K562 (cell line): ENCODE measurements around the gene SORCS2. TPM values are rescaled to one million over a fixed set of nuclear protein-coding genes. Genes with fewer than 3 reads are reported as not detected.

ENCODE experiments used
- ATAC-seq: fragments of 200-7000 bp; cut with Tn5 transposase; 3 replicates; pipeline ENCODE4 v1.9.1; 2020; ENCODE audit warnings: moderate library complexity
- BruUV-seq: library from RNA; stranded (reverse); fragments of 400-500 nt; replicated peaks from 2 replicates; lab custom pipeline; 2021; lab: Mats Ljungman, UMichigan
- CTCF ChIA-PET: fragments of 300-600 bp; formaldehyde crosslinking; extraction: SDS; loops from one replicate; lab custom pipeline; 2021; ENCODE audit warnings: low intra/inter-chr PET ratio; lab: Yijun Ruan, JAX
- POLR2A ChIA-PET: fragments of 300-600, 350-650 bp; sonication (Branson Sonifier 250); formaldehyde crosslinking; extraction: SDS; loops from one replicate; lab custom pipeline; 2021; ENCODE audit warnings: antibody characterized with exemption, inconsistent platforms; lab: Yijun Ruan, JAX
- DNase-seq, 4 experiments: peaks; one replicate each; pipeline versions ENCODE4 v3.0.0 to v3.0.0-alpha.2; 2011 to 2018; ENCODE audit warnings: low spot score in 3 of 4, mixed read lengths in 3 of 4; ENCODE audit errors: extremely low read depth in 1 of 4
- FAIRE-seq: peaks from 2 replicates; lab custom pipeline; 2011; peaks lifted over from hg19 to GRCh38; lab: Jason Lieb, UNC
- H2AFZ ChIP-seq: 2 replicates; pipeline ENCODE4 v1.6.0; 2011; ENCODE audit warnings: low read depth, low read length, control low read depth, inconsistent platforms
- H3K27ac ChIP-seq: fragments of 200-600 bp; 3 replicates; pipeline ENCODE4 v1.8.0; 2011; ENCODE audit warnings: low read depth, mild to moderate bottlenecking, control low read depth, inconsistent platforms, low read length, moderate library complexity, mixed read lengths; ENCODE audit errors: extremely low read depth
- H3K27me3 ChIP-seq, 2 experiments: fragments of 300-600 bp in 1 of 2; 2 replicates in 1 of 2; 3 replicates in 1 of 2; pipeline versions ENCODE4 v1.6.0 to v1.8.0; 2011; ENCODE audit warnings: inconsistent platforms in 2 of 2, low read length in 2 of 2, mild to moderate bottlenecking in 1 of 2, mixed read lengths in 1 of 2, moderate library complexity in 1 of 2; ENCODE audit not compliant: control insufficient read depth in 2 of 2, insufficient read depth in 2 of 2
- H3K36me3 ChIP-seq: fragments of 300-600 bp; 3 replicates; pipeline ENCODE4 v1.8.0; 2011; ENCODE audit warnings: mild to moderate bottlenecking, low read length, inconsistent platforms; ENCODE audit not compliant: control insufficient read depth, insufficient read depth
- H3K4me1 ChIP-seq, 2 experiments: fragments of 200-600 bp in 1 of 2; replicated peaks in 1 of 2; 2 replicates in 1 of 2; 3 replicates in 1 of 2; pipeline versions ENCODE4 v1.5.1 to v1.8.0; 2011; ENCODE audit warnings: inconsistent platforms in 2 of 2, low read length in 2 of 2, mild to moderate bottlenecking in 1 of 2, mixed read lengths in 1 of 2, moderate library complexity in 1 of 2; ENCODE audit not compliant: control insufficient read depth in 2 of 2, insufficient read depth in 2 of 2
- H3K4me2 ChIP-seq: 2 replicates; pipeline ENCODE4 v1.6.1; 2011; ENCODE audit warnings: low read length, control low read depth, inconsistent platforms, mixed read lengths; ENCODE audit not compliant: insufficient read depth
- H3K4me3 ChIP-seq: fragments of 200-600 bp; sonication (generic), shearing (Covaris generic); 2 replicates; pipeline ENCODE4 v1.5.1; 2016; ENCODE audit warnings: control low read depth, inconsistent platforms
- H3K79me2 ChIP-seq: fragments of 200-600 bp; 3 replicates; pipeline ENCODE4 v1.8.0; 2011; ENCODE audit warnings: low read length, inconsistent platforms; ENCODE audit not compliant: control insufficient read depth, insufficient read depth
- H3K9ac ChIP-seq, 2 experiments: 2 replicates each; pipeline versions ENCODE4 v1.6.0 to v1.6.1; 2011; ENCODE audit warnings: low read depth in 2 of 2, low read length in 2 of 2, control low read depth in 1 of 2, inconsistent platforms in 1 of 2, mild to moderate bottlenecking in 1 of 2, mixed read lengths in 1 of 2; ENCODE audit not compliant: insufficient read depth in 1 of 2
- H3K9me1 ChIP-seq: one replicate; pipeline ENCODE4 v1.6.0; 2011; ENCODE audit warnings: inconsistent platforms, mild to moderate bottlenecking, low read length, moderate library complexity; ENCODE audit not compliant: control insufficient read depth, insufficient read depth
- H3K9me3 ChIP-seq: replicated peaks from 2 replicates; pipeline ENCODE4 v1.5.1; 2011; ENCODE audit warnings: low read depth, low read length, inconsistent platforms; ENCODE audit not compliant: control insufficient read depth, insufficient read depth
- H4K20me1 ChIP-seq: replicated peaks from 2 replicates; pipeline ENCODE4 v1.6.1; 2011; ENCODE audit warnings: low read length, inconsistent platforms, mixed read lengths; ENCODE audit not compliant: control insufficient read depth, insufficient read depth
- GABPB1 ChIP-seq: sonication (generic); formaldehyde crosslinking; IDR thresholded peaks from 2 replicates; pipeline ENCODE4 v1.8.0; 2022; ENCODE audit warnings: mild to moderate bottlenecking, missing genetic modification reagents
- HNRNPK ChIP-seq: fragments of 200-400 bp; formaldehyde crosslinking; IDR thresholded peaks from one replicate; pipeline ENCODE4 v1.6.1; 2018; ENCODE audit warnings: mild to moderate bottlenecking, low read depth, low read length; ENCODE audit not compliant: poor library complexity, severe bottlenecking
- MBD2 ChIP-seq: sonication (generic); IDR thresholded peaks from 2 replicates; pipeline ENCODE4 v1.6.1; 2016; ENCODE audit warnings: low read depth, borderline replicate concordance
- RHOXF2B ChIP-seq: fragments of 250-450 bp; sonication (Bioruptor Pico); conservative IDR thresholded peaks from 2 replicates; pipeline ENCODE4 v1.5.1; 2021
- SREBF1 ChIP-seq: fragments of 150-350 bp; IDR thresholded peaks from 2 replicates; pipeline ENCODE4 v1.6.1; 2014; ENCODE audit warnings: antibody characterized with exemption, low read depth, low read length, borderline replicate concordance
- TFAM ChIP-seq: fragments of 250-450 bp; sonication (Bioruptor Pico); conservative IDR thresholded peaks from 2 replicates; pipeline ENCODE4 v1.5.0; 2021; ENCODE audit warnings: mild to moderate bottlenecking, moderate library complexity
- ZKSCAN8 ChIP-seq: fragments of 200-800 bp; sonication (Bioruptor generic); IDR thresholded peaks from 2 replicates; pipeline ENCODE4 v1.6.1; 2016; ENCODE audit warnings: missing genetic modification characterization, missing compliant biosample characterization
- ZNF316 ChIP-seq: fragments of 450-650 bp; IDR thresholded peaks from 2 replicates; pipeline ENCODE4 v1.6.1; 2016
- ZNF449 ChIP-seq: fragments of 250-450 bp; sonication (Bioruptor Pico); IDR thresholded peaks from 2 replicates; pipeline ENCODE4 v1.8.0; 2022; ENCODE audit warnings: moderate library complexity, mild to moderate bottlenecking, inconsistent platforms
- WGBS: fragments of 100-300 bp; shearing (Covaris generic); methylation state at CpG from one replicate; pipeline ENCODE4 v1.1.6; 2016; ENCODE audit warnings: low coverage, mixed read lengths; ENCODE audit not compliant: insufficient coverage; ENCODE audit errors: missing lambda C conversion rate; 5-methylcytosine and 5-hydroxymethylcytosine counted together
- in situ Hi-C: fragments of 300-500 bp; cut with MboI; formaldehyde crosslinking; loops from 4 replicates; pipeline ENCODE4 v1.15.0; 2018; ENCODE audit warnings: inconsistent platforms, mixed read lengths
- intact Hi-C: fragments of 100-400 bp; cut with micrococcal nuclease; formaldehyde crosslinking; loops from 2 replicates; pipeline ENCODE4 v1.14.2; 2022
- polyA plus RNA-seq, 8 experiments: library from polyadenylated mRNA; depleted of rRNA in 4 of 8; stranded (reverse) in 5 of 8; unstranded in 3 of 8; fragments of >200 nt; fragmentation: Nextera tagmentation in 2 of 8; fragmentation: Illumina TruSeq in 1 of 8; extraction: Ambion mirVana in 2 of 8; extraction: Trizol in 1 of 8; gene quantifications; 2 replicates each; pipeline versions ENCODE4 v1.2.1 to v1.2.3, GENCODE V29; 2011 to 2014; ENCODE audit warnings: inconsistent platforms in 1 of 8, missing spikeins in 1 of 8
- total RNA-seq, 7 experiments: library from RNA; depleted of rRNA in 6 of 7; stranded (reverse); fragments of >200 nt in 6 of 7; fragmentation: Illumina TruSeq in 2 of 7; extraction: Trizol in 2 of 7; gene quantifications; 2 replicates each; pipeline versions ENCODE4 v1.2.1 to v1.2.3, GENCODE V29; 2011 to 2021; ENCODE audit warnings: low replicate concordance in 1 of 7
- TF ChIP-seq, protein P1 (sequence below): IDR thresholded peaks from 2 replicates; pipeline ENCODE4 v1.6.1; 2014; ENCODE audit warnings: antibody characterized with exemption
- TF ChIP-seq, protein P2 (sequence below), 2 experiments: fragments of 450-650 bp in 1 of 2; sonication (generic) in 1 of 2; formaldehyde crosslinking in 1 of 2; IDR thresholded peaks in 1 of 2; conservative IDR thresholded peaks in 1 of 2; 2 replicates each; pipeline versions ENCODE4 v1.6.1 to v1.8.1; 2016 to 2023; ENCODE audit warnings: mild to moderate bottlenecking in 2 of 2, moderate library complexity in 2 of 2, inconsistent platforms in 1 of 2, missing genetic modification reagents in 1 of 2

SORCS2 gene
- total and polyA plus RNA-seq, 9 of the 15 experiments (the other 6 are each of a cell fraction or from before 2014, with no cell fraction given) = not detected

DNA sequence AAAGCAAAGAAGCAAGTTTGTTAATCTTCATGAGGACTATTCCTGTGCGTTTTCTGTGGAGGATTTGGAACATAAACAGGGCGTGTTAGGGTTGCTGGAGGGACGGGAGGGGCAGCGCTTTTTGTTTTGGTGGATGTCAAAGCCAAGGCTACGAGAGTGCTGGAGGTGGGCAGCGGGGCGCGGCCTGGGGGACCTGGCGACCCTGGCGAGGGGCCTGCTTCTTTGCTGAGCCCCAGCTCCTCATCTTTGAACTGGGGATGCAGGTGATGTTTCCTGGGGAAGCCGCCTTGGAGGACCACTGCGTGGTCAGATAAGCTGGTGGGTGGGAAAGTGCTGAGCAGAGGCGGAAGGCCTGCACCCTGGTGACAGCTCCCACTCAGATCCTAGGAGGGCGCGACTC lies 55.2 kb downstream of the SORCS2 start:
- Histone ChIP-seq H3K4me2 (no peak overlapping the region), H3K36me3 (no peaks in the 10 kb centered on the region), H3K27ac (no peak overlapping the region), H4K20me1 (peaks cover 9% of the 10 kb centered on the region; the same call in 1 of the 2 replicates), H3K79me2 (no peaks in the 10 kb centered on the region), H3K9ac (no peak overlapping the region), H3K4me1 (peaks cover 0 to 3% of the 10 kb centered on the region in 2 experiments; a peak in 1 of 5 replicates), H3K9me3 (no peaks in the 10 kb centered on the region), H3K27me3 (peaks cover 7 to 67% of the 10 kb centered on the region in 2 experiments; a peak in 3 of 5 replicates), H2AFZ (no peak overlapping the region), H3K4me3 (no peak overlapping the region), H3K9me1 (no peaks in the 10 kb centered on the region)
- intact Hi-C loops (no loop called here), in situ Hi-C loops (no loop called here)
- TF ChIP-seq ZKSCAN8 (CRISPR knock-in tag) (no peak), MBD2 (no peak), ZNF449 (CRISPR knock-in tag) (no peak), TFAM (CRISPR knock-in tag) (no peak), ZNF316 (no peak), RHOXF2B (CRISPR knock-in tag) (no peak), GABPB1 (CRISPR knock-in tag) (no peak), SREBF1 (no peak), HNRNPK (no peak)
- TF ChIP-seq, protein P1, sequence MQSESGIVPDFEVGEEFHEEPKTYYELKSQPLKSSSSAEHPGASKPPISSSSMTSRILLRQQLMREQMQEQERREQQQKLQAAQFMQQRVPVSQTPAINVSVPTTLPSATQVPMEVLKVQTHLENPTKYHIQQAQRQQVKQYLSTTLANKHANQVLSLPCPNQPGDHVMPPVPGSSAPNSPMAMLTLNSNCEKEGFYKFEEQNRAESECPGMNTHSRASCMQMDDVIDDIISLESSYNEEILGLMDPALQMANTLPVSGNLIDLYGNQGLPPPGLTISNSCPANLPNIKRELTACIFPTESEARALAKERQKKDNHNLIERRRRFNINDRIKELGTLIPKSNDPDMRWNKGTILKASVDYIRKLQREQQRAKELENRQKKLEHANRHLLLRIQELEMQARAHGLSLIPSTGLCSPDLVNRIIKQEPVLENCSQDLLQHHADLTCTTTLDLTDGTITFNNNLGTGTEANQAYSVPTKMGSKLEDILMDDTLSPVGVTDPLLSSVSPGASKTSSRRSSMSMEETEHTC = no peak
- TF ChIP-seq, protein P2, sequence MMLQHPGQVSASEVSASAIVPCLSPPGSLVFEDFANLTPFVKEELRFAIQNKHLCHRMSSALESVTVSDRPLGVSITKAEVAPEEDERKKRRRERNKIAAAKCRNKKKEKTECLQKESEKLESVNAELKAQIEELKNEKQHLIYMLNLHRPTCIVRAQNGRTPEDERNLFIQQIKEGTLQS (IDR thresholded peaks at IDR 0.05) = no peak
- TF ChIP-seq, protein P2 (CRISPR knock-in tag; conservative IDR thresholded peaks at IDR 0.05) = no peak
- no peak for ATAC-seq
- POLR2A ChIA-PET = interaction anchor here (0.7 kb wide), 1 partner anchor 12 kb away, joined by 3 read pairs; no protein-coding TSS in a partner anchor
- CTCF ChIA-PET = no interaction called here
- BruUV-seq = no TSS peak
- DNase-seq = no peak
- 1% methylated on average over 15 of the region's 15 CpGs for whole genome bisulfite sequencing
- no peak for FAIRE-seq
